Fibroblast of villous mesenchyme (primary cell): ENCODE measurements around the gene AMER3. TPM values are rescaled to one million over a fixed set of nuclear protein-coding genes. Genes with fewer than 3 reads are reported as not detected.

Experiments used
- DNase-seq: peaks from one replicate; pipeline ENCODE4 v3.0.0-alpha.2; 2010; ENCODE audit warnings: low read depth
- H3K4me3 ChIP-seq: 2 replicates; pipeline ENCODE4 v1.5.1; 2011; ENCODE audit warnings: low read depth, mild to moderate bottlenecking, low read length
- CTCF ChIP-seq: IDR thresholded peaks from 2 replicates; pipeline ENCODE4 v1.5.1; 2012; ENCODE audit warnings: low read depth, mild to moderate bottlenecking, low read length; ENCODE audit not compliant: insufficient read depth
- total RNA-seq: library from RNA; depleted of rRNA; stranded (reverse); fragments of >200 nt; gene quantifications from 2 replicates; pipeline ENCODE4 v1.2.3, GENCODE V29; 2012

AMER3 gene
- total RNA-seq, 1 donor: not detected

GRCh38 chr2:130762910-130763385 lies 7.6 kb downstream of the AMER3 start:
- DNase-seq: no peak
- no peak overlapping the region for H3K4me3 ChIP-seq
- TF ChIP-seq CTCF: no peak

GRCh38 chr2:130763405-130763804 lies 8.1 kb downstream of the AMER3 start:
- TF ChIP-seq CTCF: no peak
- no peak overlapping the region for H3K4me3 ChIP-seq
- no peak for DNase-seq

- no peak for DNase-seq
- no peak overlapping the region for H3K4me3 ChIP-seq
- TF ChIP-seq CTCF: no peak
These were observed 8.9 kb downstream of the AMER3 start for GRCh38 chr2:130764035-130764820.

GRCh38 chr2:130764821-130765115 lies 9.4 kb downstream of the AMER3 start:
- no peak for TF ChIP-seq CTCF
- no peak overlapping the region for H3K4me3 ChIP-seq
- DNase-seq: no peak

GRCh38 chr2:130765464-130765863 lies 10.1 kb downstream of the AMER3 start:
- H3K4me3 ChIP-seq: no peak overlapping the region
- no peak for TF ChIP-seq CTCF
- DNase-seq: no peak

GRCh38 chr2:130766037-130766436 lies 10.7 kb downstream of the AMER3 start:
- no peak for TF ChIP-seq CTCF
- no peak for DNase-seq
- H3K4me3 ChIP-seq: no peak overlapping the region
